PC-9 (cell line): ENCODE results near the gene TSSK2. TPM values are rescaled to one million over a fixed set of nuclear protein-coding genes. Genes with fewer than 3 reads are reported as not detected.
A peak's percentile ranks its signal among the peaks of the same experiment; 100 is the strongest.

Source experiments
- BruUV-seq: library from RNA; stranded (reverse); fragments of 400-500 nt; replicated peaks from 2 replicates; lab custom pipeline; 2021; lab: Mats Ljungman, UMichigan
- CTCF ChIA-PET: fragments of 300-600 bp; sonication (Branson Sonifier 250); formaldehyde crosslinking; loops from one replicate; lab custom pipeline; 2022; ENCODE audit warnings: antibody characterized with exemption; lab: Charles Lee
- POLR2A ChIA-PET: fragments of 300-600 bp; sonication (Branson Sonifier 250); formaldehyde crosslinking; loops from one replicate; lab custom pipeline; 2022; ENCODE audit warnings: antibody characterized with exemption; ENCODE audit not compliant: unreplicated experiment; lab: Charles Lee
- DNase-seq, 2 experiments: peaks; one replicate each; pipeline versions ENCODE4 v3.0.0 to v3.0.0-alpha.2; 2015 to 2022; ENCODE audit warnings: mixed read lengths in 1 of 2
- H2AFZ ChIP-seq: fragments of 200-600 bp; sonication (generic); 2 replicates; pipeline ENCODE4 v1.8.1; 2017; ENCODE audit warnings: antibody characterized with exemption
- H3F3A ChIP-seq: fragments of 200-600 bp; sonication (generic); 2 replicates; pipeline ENCODE4 v1.8.1; 2017; ENCODE audit warnings: antibody characterized with exemption, mild to moderate bottlenecking, low read depth; ENCODE audit not compliant: insufficient read depth
- H3K27ac ChIP-seq: fragments of 200-600 bp; sonication (generic); 2 replicates; pipeline ENCODE4 v1.6.1; 2016; ENCODE audit warnings: mixed run types
- H3K27me3 ChIP-seq: fragments of 200-600 bp; sonication (generic); 2 replicates; pipeline ENCODE4 v1.6.1; 2016; ENCODE audit warnings: low read depth, mixed run types; ENCODE audit not compliant: insufficient read depth
- H3K36me3 ChIP-seq: fragments of 200-600 bp; sonication (generic); 2 replicates; pipeline ENCODE4 v1.6.1; 2016; ENCODE audit warnings: low read depth, mixed run types
- H3K4me1 ChIP-seq: fragments of 200-600 bp; sonication (generic); replicated peaks from 2 replicates; pipeline ENCODE4 v1.6.1; 2016; ENCODE audit warnings: mixed run types; ENCODE audit not compliant: insufficient read depth
- H3K4me2 ChIP-seq: fragments of 200-600 bp; sonication (generic); 2 replicates; pipeline ENCODE4 v1.6.1; 2017; ENCODE audit warnings: mixed run types
- H3K4me3 ChIP-seq: fragments of 200-600 bp; sonication (generic); 2 replicates; pipeline ENCODE4 v1.6.1; 2016; ENCODE audit warnings: mixed run types
- H3K79me2 ChIP-seq: fragments of 200-600 bp; sonication (generic); 2 replicates; pipeline ENCODE4 v1.6.1; 2017; ENCODE audit warnings: low read depth, mixed run types
- H3K9me2 ChIP-seq: fragments of 200-600 bp; sonication (generic); 2 replicates; pipeline ENCODE4 v1.8.1; 2017; ENCODE audit warnings: mild to moderate bottlenecking; ENCODE audit not compliant: insufficient read depth
- H3K9me3 ChIP-seq: fragments of 200-600 bp; sonication (generic); 2 replicates; pipeline ENCODE4 v1.8.1; 2016; ENCODE audit warnings: low read depth; ENCODE audit not compliant: insufficient read depth
- H4K20me1 ChIP-seq: fragments of 200-600 bp; sonication (generic); 2 replicates; pipeline ENCODE4 v1.8.1; 2017; ENCODE audit not compliant: insufficient read depth
- EZH2 ChIP-seq: fragments of 200-600 bp; sonication (generic); IDR thresholded peaks from 2 replicates; pipeline ENCODE4 v1.8.0; 2017; ENCODE audit warnings: antibody characterized with exemption, low read depth
- intact Hi-C: fragments of 100-400 bp; cut with micrococcal nuclease; formaldehyde crosslinking; loops from one replicate; pipeline ENCODE4 v1.10.0; 2022; ENCODE audit not compliant: unreplicated experiment
- total RNA-seq: library from RNA; stranded (reverse); gene quantifications from 2 replicates; pipeline ENCODE4 v1.2.3, GENCODE V29; 2021
- TF ChIP-seq, protein P1 (sequence below): fragments of 200-600 bp; sonication (generic); conservative IDR thresholded peaks from 2 replicates; pipeline ENCODE4 v1.6.1; 2017; ENCODE audit warnings: mixed run types, antibody characterized with exemption, mild to moderate bottlenecking, moderate library complexity

TSSK2 gene
- total RNA-seq, 1 experiment from 2014 or later = not detected

GRCh38 chr22:19142394-19142793, 11.3 kb downstream of the TSSK2 start:
- ChIA-PET CTCF (interaction anchor here (0.7 kb wide), 1 partner anchor 40 kb away, joined by 9 read pairs; no protein-coding TSS in a partner anchor), POLR2A (no interaction called here)
- peaks cover 21% of the 10 kb centered on the region for H3K79me2 ChIP-seq
- H3K27me3 ChIP-seq = no peaks in the 10 kb centered on the region
- no peak for DNase-seq
- no TSS peak for BruUV-seq
- peaks cover 4% of the 10 kb centered on the region; the same call in 1 of the 2 replicates for H3F3A ChIP-seq
- no peak overlapping the region for H3K4me3 ChIP-seq
- no peaks in the 10 kb centered on the region for H3K9me2 ChIP-seq
- no peak overlapping the region for H3K27ac ChIP-seq
- no peak overlapping the region for H3K4me2 ChIP-seq
- H2AFZ ChIP-seq = no peak overlapping the region
- no peak for TF ChIP-seq EZH2
- TF ChIP-seq, protein P1, sequence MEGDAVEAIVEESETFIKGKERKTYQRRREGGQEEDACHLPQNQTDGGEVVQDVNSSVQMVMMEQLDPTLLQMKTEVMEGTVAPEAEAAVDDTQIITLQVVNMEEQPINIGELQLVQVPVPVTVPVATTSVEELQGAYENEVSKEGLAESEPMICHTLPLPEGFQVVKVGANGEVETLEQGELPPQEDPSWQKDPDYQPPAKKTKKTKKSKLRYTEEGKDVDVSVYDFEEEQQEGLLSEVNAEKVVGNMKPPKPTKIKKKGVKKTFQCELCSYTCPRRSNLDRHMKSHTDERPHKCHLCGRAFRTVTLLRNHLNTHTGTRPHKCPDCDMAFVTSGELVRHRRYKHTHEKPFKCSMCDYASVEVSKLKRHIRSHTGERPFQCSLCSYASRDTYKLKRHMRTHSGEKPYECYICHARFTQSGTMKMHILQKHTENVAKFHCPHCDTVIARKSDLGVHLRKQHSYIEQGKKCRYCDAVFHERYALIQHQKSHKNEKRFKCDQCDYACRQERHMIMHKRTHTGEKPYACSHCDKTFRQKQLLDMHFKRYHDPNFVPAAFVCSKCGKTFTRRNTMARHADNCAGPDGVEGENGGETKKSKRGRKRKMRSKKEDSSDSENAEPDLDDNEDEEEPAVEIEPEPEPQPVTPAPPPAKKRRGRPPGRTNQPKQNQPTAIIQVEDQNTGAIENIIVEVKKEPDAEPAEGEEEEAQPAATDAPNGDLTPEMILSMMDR = no peak
- peaks cover 3% of the 10 kb centered on the region for H3K36me3 ChIP-seq
- H3K4me1 ChIP-seq = peaks cover 5% of the 10 kb centered on the region; the same call in 1 of the 2 replicates
- H4K20me1 ChIP-seq = no peaks in the 10 kb centered on the region
- no peaks in the 10 kb centered on the region for H3K9me3 ChIP-seq
- intact Hi-C loops = no loop called here

- Histone ChIP-seq H3K79me2 (peaks cover 21% of the 10 kb centered on the region), H3F3A (peaks cover 4% of the 10 kb centered on the region; the same call in 1 of the 2 replicates), H4K20me1 (no peaks in the 10 kb centered on the region), H3K27me3 (no peaks in the 10 kb centered on the region), H3K27ac (no peak overlapping the region), H3K9me3 (no peaks in the 10 kb centered on the region), H3K4me2 (peak overlapping the region; percentile 90), H3K9me2 (no peaks in the 10 kb centered on the region), H3K4me1 (peaks cover 5% of the 10 kb centered on the region; the same call in 1 of the 2 replicates), H3K36me3 (peaks cover 3% of the 10 kb centered on the region), H3K4me3 (peak overlapping the region; percentile 98), H2AFZ (peak overlapping the region; percentile 93; the same call in 1 of the 2 replicates)
- CTCF ChIA-PET = interaction anchor here (0.7 kb wide), 1 partner anchor 39 kb away, joined by 9 read pairs; no protein-coding TSS in a partner anchor
- no peak for DNase-seq
- intact Hi-C loops = no loop called here
- POLR2A ChIA-PET = interaction anchor here (0.7 kb wide), 1 partner anchor 993 kb away, joined by 3 read pairs; the partner anchor contains the start of gene USP18
- TF ChIP-seq EZH2 = no peak
- TF ChIP-seq, protein P1 = no peak
- no TSS peak for BruUV-seq
These were observed 12.1 kb downstream of the TSSK2 start for GRCh38 chr22:19143212-19143611.

GRCh38 chr22:19143967-19144400, 12.9 kb downstream of the TSSK2 start:
- Histone ChIP-seq H3F3A (peaks cover 4% of the 10 kb centered on the region; the same call in 1 of the 2 replicates), H2AFZ (peak overlapping the region; percentile 93), H3K27me3 (no peaks in the 10 kb centered on the region), H3K79me2 (peaks cover 21% of the 10 kb centered on the region), H4K20me1 (no peaks in the 10 kb centered on the region), H3K9me3 (no peaks in the 10 kb centered on the region), H3K27ac (no peak overlapping the region), H3K4me2 (peak overlapping the region; percentile 90), H3K9me2 (no peaks in the 10 kb centered on the region), H3K4me1 (peaks cover 5% of the 10 kb centered on the region; the same call in 1 of the 2 replicates), H3K4me3 (peak overlapping the region; percentile 98), H3K36me3 (peaks cover 3% of the 10 kb centered on the region; the same call in 1 of the 2 replicates)
- intact Hi-C loops = loop anchor here (1.0 kb wide), 1 partner anchor 486 kb away; no protein-coding TSS in a partner anchor
- ChIA-PET CTCF (interaction anchor here (0.5 to 1.4 kb wide), 5 partner anchors 23 to 486 kb away, joined by 3 to 4 read pairs (median 3); partner anchors contain the start of gene SLC25A1), POLR2A (interaction anchor here (0.6 kb wide), 1 partner anchor 34 kb away, joined by 3 read pairs; the partner anchor contains the start of gene SLC25A1)
- no peak for TF ChIP-seq EZH2
- TF ChIP-seq, protein P1 = no peak
- BruUV-seq = TSS peak; percentile 57
- no peak for DNase-seq
